IMR-90 (cell line): ENCODE results near the gene FCRLA. TPM values are rescaled to one million over a fixed set of nuclear protein-coding genes. Genes with fewer than 3 reads are reported as not detected.

Experiments used
- ATAC-seq: fragments of 200-7000 bp; cut with Tn5 transposase; 2 replicates; pipeline ENCODE4 v1.9.1; 2020; ENCODE audit warnings: low read depth, mild to moderate bottlenecking, moderate library complexity
- BruUV-seq: library from RNA; stranded (reverse); fragments of 400-500 nt; replicated peaks from 2 replicates; lab custom pipeline; 2021; lab: Mats Ljungman, UMichigan
- CTCF ChIA-PET: fragments of 300-600 bp; formaldehyde crosslinking; extraction: SDS; loops from one replicate; lab custom pipeline; 2021; ENCODE audit warnings: antibody characterized with exemption; lab: Yijun Ruan, JAX
- POLR2A ChIA-PET: fragments of 300-600 bp; sonication (Branson Sonifier 250); formaldehyde crosslinking; loops from one replicate; lab custom pipeline; 2022; ENCODE audit warnings: antibody characterized with exemption; ENCODE audit not compliant: unreplicated experiment; lab: Charles Lee
- DNase-seq: peaks from one replicate; pipeline ENCODE4 v3.0.0; 2013
- H2AFZ ChIP-seq: replicated peaks from 2 replicates; pipeline ENCODE3; 2013; ENCODE audit warnings: low read length, mild to moderate bottlenecking; ENCODE audit not compliant: poor library complexity
- H2AK5ac ChIP-seq: 2 replicates; pipeline ENCODE4 v1.6.1; 2013; ENCODE audit warnings: low read depth, low read length, inconsistent platforms
- H2AK9ac ChIP-seq: replicated peaks from 2 replicates; pipeline ENCODE3; 2013; ENCODE audit warnings: mild to moderate bottlenecking, low read depth, low read length, moderate library complexity; ENCODE audit not compliant: poor library complexity
- H2BK120ac ChIP-seq: 2 replicates; pipeline ENCODE4 v1.6.1; 2013; ENCODE audit warnings: low read depth, low read length, inconsistent platforms
- H2BK15ac ChIP-seq: 3 replicates; pipeline ENCODE4 v1.6.1; 2013; ENCODE audit warnings: low read depth, low read length, inconsistent platforms
- H2BK20ac ChIP-seq: 2 replicates; pipeline ENCODE4 v1.6.1; 2013; ENCODE audit warnings: low read depth, mild to moderate bottlenecking, inconsistent platforms, low read length, moderate library complexity
- H2BK5ac ChIP-seq: 2 replicates; pipeline ENCODE4 v1.6.1; 2013; ENCODE audit warnings: mild to moderate bottlenecking, low read depth, low read length, inconsistent platforms; ENCODE audit not compliant: poor library complexity, severe bottlenecking
- H3K14ac ChIP-seq: replicated peaks from 2 replicates; pipeline ENCODE4 v1.6.1; 2013; ENCODE audit warnings: low read depth, low read length, inconsistent platforms
- H3K18ac ChIP-seq: 2 replicates; pipeline ENCODE4 v1.6.1; 2013; ENCODE audit warnings: low read depth, low read length, control low read depth
- H3K23ac ChIP-seq: 2 replicates; pipeline ENCODE4 v1.6.1; 2013; ENCODE audit warnings: low read depth, low read length, inconsistent platforms
- H3K27ac ChIP-seq: 2 replicates; pipeline ENCODE4 v1.5.1; 2013; ENCODE audit warnings: mild to moderate bottlenecking, control low read depth, low read length; ENCODE audit not compliant: insufficient read depth
- H3K27me3 ChIP-seq: 2 replicates; pipeline ENCODE4 v1.6.1; 2013; ENCODE audit warnings: low read length; ENCODE audit not compliant: control insufficient read depth, insufficient read depth
- H3K36me3 ChIP-seq: 2 replicates; pipeline ENCODE4 v1.6.1; 2013; ENCODE audit warnings: low read length, mixed read lengths; ENCODE audit not compliant: control insufficient read depth, insufficient read depth
- H3K4ac ChIP-seq: 2 replicates; pipeline ENCODE4 v1.6.1; 2013; ENCODE audit warnings: low read depth, low read length, inconsistent platforms
- H3K4me1 ChIP-seq: 2 replicates; pipeline ENCODE4 v1.6.1; 2013; ENCODE audit warnings: low read length, mixed read lengths; ENCODE audit not compliant: control insufficient read depth, insufficient read depth
- H3K4me2 ChIP-seq: 2 replicates; pipeline ENCODE4 v1.6.1; 2013; ENCODE audit warnings: low read depth, mild to moderate bottlenecking, control low read depth, low read length, moderate library complexity
- H3K4me3 ChIP-seq: 2 replicates; pipeline ENCODE4 v1.5.1; 2013; ENCODE audit warnings: low read depth, mild to moderate bottlenecking, control low read depth, low read length, moderate library complexity; ENCODE audit not compliant: insufficient read depth
- H3K56ac ChIP-seq: 2 replicates; pipeline ENCODE4 v1.6.1; 2013; ENCODE audit warnings: low read length, inconsistent platforms; ENCODE audit not compliant: insufficient read depth; ENCODE audit errors: extremely low read depth
- H3K79me1 ChIP-seq, 2 experiments: 2 replicates each; pipeline ENCODE4 v1.6.1; 2013; ENCODE audit warnings: low read length in 2 of 2, inconsistent platforms in 1 of 2, low read depth in 1 of 2
- H3K9ac ChIP-seq: 2 replicates; pipeline ENCODE4 v1.6.1; 2013; ENCODE audit warnings: low read depth, low read length, control low read depth
- H3K9me1 ChIP-seq: 2 replicates; pipeline ENCODE4 v1.6.1; 2013; ENCODE audit warnings: low read length, inconsistent platforms; ENCODE audit not compliant: insufficient read depth
- H3K9me3 ChIP-seq: 2 replicates; pipeline ENCODE4 v1.6.1; 2013; ENCODE audit warnings: low read length; ENCODE audit not compliant: control insufficient read depth, insufficient read depth
- H4K20me1 ChIP-seq: 2 replicates; pipeline ENCODE4 v1.6.1; 2013; ENCODE audit warnings: low read length, inconsistent platforms; ENCODE audit not compliant: insufficient read depth
- H4K5ac ChIP-seq: 2 replicates; pipeline ENCODE4 v1.6.1; 2013; ENCODE audit warnings: mild to moderate bottlenecking, low read depth, low read length, control low read depth
- H4K8ac ChIP-seq, 2 experiments: 2 replicates each; pipeline ENCODE4 v1.6.1; 2013; ENCODE audit warnings: low read depth in 2 of 2, low read length in 2 of 2, control low read depth in 1 of 2, inconsistent platforms in 1 of 2
- H4K91ac ChIP-seq: 2 replicates; pipeline ENCODE4 v1.6.1; 2013; ENCODE audit warnings: low read depth, low read length, inconsistent platforms; ENCODE audit not compliant: insufficient read depth
- BHLHE40 ChIP-seq: fragments of 150-350 bp; IDR thresholded peaks from 2 replicates; pipeline ENCODE4 v1.6.1; 2016; ENCODE audit warnings: mild to moderate bottlenecking, low read depth, low read length
- CEBPB ChIP-seq: IDR thresholded peaks from 2 replicates; pipeline ENCODE4 v1.6.1; 2012; ENCODE audit warnings: low read depth, low read length, improper control_type of control experiment
- CHD1 ChIP-seq: IDR thresholded peaks from 2 replicates; pipeline ENCODE4 v1.6.1; 2012; ENCODE audit warnings: low read depth, low read length, improper control_type of control experiment
- FOS ChIP-seq: fragments of 150-350 bp; IDR thresholded peaks from 2 replicates; pipeline ENCODE4 v1.6.1; 2016; ENCODE audit warnings: low read depth, low read length
- MAFK ChIP-seq: IDR thresholded peaks from 2 replicates; pipeline ENCODE4 v1.6.1; 2012; ENCODE audit warnings: low read depth, low read length, improper control_type of control experiment
- MXI1 ChIP-seq: IDR thresholded peaks from 2 replicates; pipeline ENCODE4 v1.6.1; 2012; ENCODE audit warnings: low read depth, mild to moderate bottlenecking, low read length, moderate library complexity, borderline replicate concordance
- NFE2L2 ChIP-seq: fragments of 150-350 bp; IDR thresholded peaks from 2 replicates; pipeline ENCODE4 v1.6.1; 2016; ENCODE audit warnings: low read depth, mild to moderate bottlenecking, low read length
- RAD21 ChIP-seq: IDR thresholded peaks from 2 replicates; pipeline ENCODE4 v1.6.1; 2012; ENCODE audit warnings: low read length, improper control_type of control experiment
- RCOR1 ChIP-seq: IDR thresholded peaks from 2 replicates; pipeline ENCODE4 v1.6.1; 2012; ENCODE audit warnings: mild to moderate bottlenecking, low read length, improper control_type of control experiment; ENCODE audit not compliant: insufficient replicate concordance
- RFX5 ChIP-seq: IDR thresholded peaks from 2 replicates; pipeline ENCODE4 v1.8.0; 2012; ENCODE audit warnings: low read depth, mild to moderate bottlenecking, low read length, moderate library complexity
- SMC3 ChIP-seq: fragments of 150-350 bp; IDR thresholded peaks from 2 replicates; pipeline ENCODE4 v1.6.1; 2016; ENCODE audit warnings: low read depth, mild to moderate bottlenecking, antibody characterized with exemption, low read length, moderate library complexity
- WGBS, 2 experiments: methylation state at CpG; one replicate each; pipeline versions ENCODE4 v1.1.5 to v1.1.7; 2013; ENCODE audit warnings: missing lambda C conversion rate in 2 of 2; ENCODE audit not compliant: insufficient read length in 1 of 2; ENCODE audit errors: extremely low coverage in 2 of 2; 5-methylcytosine and 5-hydroxymethylcytosine counted together
- dilution Hi-C: fragments of 300-500 bp; cut with HindIII; formaldehyde crosslinking; loops from one replicate; pipeline ENCODE4 v1.14.3; 2018; ENCODE audit warnings: low sequenced_read_pairs; ENCODE audit not compliant: unreplicated experiment
- in situ Hi-C: fragments of 300-500 bp; cut with MboI; formaldehyde crosslinking; loops from 3 replicates; pipeline ENCODE4 v1.14.3; 2019; ENCODE audit warnings: low sequenced_read_pairs, inconsistent platforms, mixed read lengths
- intact Hi-C: fragments of 100-400 bp; cut with micrococcal nuclease; formaldehyde crosslinking; loops from 2 replicates; pipeline ENCODE4 v1.10.0; 2022
- polyA plus RNA-seq, 3 experiments: library from polyadenylated mRNA; depleted of rRNA; stranded (reverse); fragments of >200 nt; gene quantifications; 2 replicates each; pipeline ENCODE4 v1.2.3, GENCODE V29; 2012; ENCODE audit warnings: low replicate concordance in 1 of 3
- total RNA-seq: library from RNA; depleted of rRNA; stranded (reverse); fragments of >200 nt; gene quantifications from 2 replicates; pipeline ENCODE4 v1.2.3, GENCODE V29; 2012
- TF ChIP-seq, protein P1 (sequence below): fragments of 150-350 bp; IDR thresholded peaks from 2 replicates; pipeline ENCODE4 v1.6.1; 2017; ENCODE audit warnings: mild to moderate bottlenecking, antibody characterized with exemption, low read length, low read depth
- TF ChIP-seq, protein P2 (sequence below): fragments of 150-350 bp; IDR thresholded peaks from 2 replicates; pipeline ENCODE4 v1.6.1; 2016; ENCODE audit warnings: low read depth, mild to moderate bottlenecking, low read length, moderate library complexity, borderline replicate concordance

FCRLA gene
- total and polyA plus RNA-seq, 2 of the 4 experiments (the other 2 are of a cell fraction), result 0.36 TPM

DNA sequence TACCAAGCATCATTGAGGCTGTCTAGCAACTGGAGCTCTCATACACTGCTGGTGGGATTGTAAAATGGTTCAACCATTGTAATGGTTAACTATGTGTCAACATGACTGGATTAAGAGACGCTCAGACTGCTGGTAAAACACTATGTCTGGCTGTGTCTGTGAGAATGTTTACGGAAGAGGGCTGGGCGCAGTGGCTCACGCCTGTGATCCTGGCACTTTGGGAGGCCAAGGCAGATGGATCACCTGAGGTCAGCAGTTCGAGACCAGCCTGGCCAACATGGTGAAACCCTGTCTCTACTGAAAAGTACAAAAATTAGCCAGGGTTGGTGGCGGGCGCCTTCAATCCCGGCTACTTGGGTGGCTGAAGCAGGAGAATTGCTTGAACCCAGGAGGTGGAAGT lies 4.8 kb upstream of the FCRLA start:
- Histone ChIP-seq H3K36me3 (no peaks in the 10 kb centered on the region), H3K23ac (no peak overlapping the region), H3K14ac (no peak overlapping the region), H3K79me1 (no peaks in the 10 kb centered on the region), H3K4ac (no peak overlapping the region), H2BK120ac (no peak overlapping the region), H3K4me3 (no peak overlapping the region), H4K91ac (no peak overlapping the region), H3K18ac (no peak overlapping the region), H3K4me2 (no peak overlapping the region), H3K9ac (no peak overlapping the region), H4K20me1 (peaks cover 4% of the 10 kb centered on the region; the same call in 1 of the 2 replicates), H4K5ac (no peak overlapping the region), H2AFZ (no peak overlapping the region), H3K27ac (no peak overlapping the region), H2BK5ac (no peak overlapping the region), H4K8ac (no peak overlapping the region), H3K27me3 (no peaks in the 10 kb centered on the region), H3K4me1 (peaks cover 11% of the 10 kb centered on the region), H2AK5ac (no peak overlapping the region), H3K56ac (no peak overlapping the region), H2BK20ac (no peak overlapping the region), H2AK9ac (no peak overlapping the region), H3K9me1 (peaks cover 6% of the 10 kb centered on the region; the same call in 1 of the 2 replicates), H3K9me3 (no peaks in the 10 kb centered on the region), H2BK15ac (no peak overlapping the region)
- ATAC-seq, result no peak
- in situ Hi-C loops (no loop called here), dilution Hi-C loops (no loop called here), intact Hi-C loops (no loop called here)
- no TSS peak for BruUV-seq
- ChIA-PET CTCF (no interaction called here), POLR2A (no interaction called here)
- 56% methylated on average over 8 of the region's 8 CpGs; no CpG with 5 or more reads in 1 of the 2 experiments for WGBS, 2 experiments
- TF ChIP-seq BHLHE40, result no peak
- TF ChIP-seq MAFK, result no peak
- TF ChIP-seq, protein P1, sequence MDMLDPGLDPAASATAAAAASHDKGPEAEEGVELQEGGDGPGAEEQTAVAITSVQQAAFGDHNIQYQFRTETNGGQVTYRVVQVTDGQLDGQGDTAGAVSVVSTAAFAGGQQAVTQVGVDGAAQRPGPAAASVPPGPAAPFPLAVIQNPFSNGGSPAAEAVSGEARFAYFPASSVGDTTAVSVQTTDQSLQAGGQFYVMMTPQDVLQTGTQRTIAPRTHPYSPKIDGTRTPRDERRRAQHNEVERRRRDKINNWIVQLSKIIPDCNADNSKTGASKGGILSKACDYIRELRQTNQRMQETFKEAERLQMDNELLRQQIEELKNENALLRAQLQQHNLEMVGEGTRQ, result no peak
- no peak for TF ChIP-seq CEBPB
- TF ChIP-seq RFX5, result no peak
- no peak for TF ChIP-seq NFE2L2
- no peak for TF ChIP-seq RCOR1
- no peak for TF ChIP-seq MXI1
- TF ChIP-seq RAD21, result no peak
- no peak for TF ChIP-seq CHD1
- no peak for TF ChIP-seq FOS
- TF ChIP-seq, protein P2, sequence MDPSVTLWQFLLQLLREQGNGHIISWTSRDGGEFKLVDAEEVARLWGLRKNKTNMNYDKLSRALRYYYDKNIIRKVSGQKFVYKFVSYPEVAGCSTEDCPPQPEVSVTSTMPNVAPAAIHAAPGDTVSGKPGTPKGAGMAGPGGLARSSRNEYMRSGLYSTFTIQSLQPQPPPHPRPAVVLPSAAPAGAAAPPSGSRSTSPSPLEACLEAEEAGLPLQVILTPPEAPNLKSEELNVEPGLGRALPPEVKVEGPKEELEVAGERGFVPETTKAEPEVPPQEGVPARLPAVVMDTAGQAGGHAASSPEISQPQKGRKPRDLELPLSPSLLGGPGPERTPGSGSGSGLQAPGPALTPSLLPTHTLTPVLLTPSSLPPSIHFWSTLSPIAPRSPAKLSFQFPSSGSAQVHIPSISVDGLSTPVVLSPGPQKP, result no peak
- TF ChIP-seq SMC3, result no peak
- DNase-seq, result no peak
